GM12878 (cell line): ENCODE data around the gene MAGEE1. TPM values are rescaled to one million over a fixed set of nuclear protein-coding genes. Genes with fewer than 3 reads are reported as not detected.

ENCODE experiments used
- ATAC-seq: fragments of 200-7000 bp; cut with Tn5 transposase; 3 replicates; pipeline ENCODE4 v1.9.1; 2020; ENCODE audit warnings: mild to moderate bottlenecking, moderate library complexity
- BruUV-seq: library from RNA; stranded (reverse); fragments of 400-500 nt; replicated peaks from 2 replicates; lab custom pipeline; 2021; lab: Mats Ljungman, UMichigan
- CTCF ChIA-PET: fragments of 300-600 bp; sonication (Branson Sonifier 250); formaldehyde crosslinking; extraction: SDS; loops from one replicate; lab custom pipeline; 2021; ENCODE audit warnings: inconsistent platforms; lab: Yijun Ruan, JAX
- POLR2A ChIA-PET: fragments of 350-600 bp; formaldehyde crosslinking; extraction: SDS; loops from one replicate; lab custom pipeline; 2021; ENCODE audit warnings: inconsistent platforms; lab: Charles Lee
- RAD21 ChIA-PET: fragments of 300-600 bp; sonication (Branson Sonifier 250); formaldehyde crosslinking; loops from one replicate; lab custom pipeline; 2023; ENCODE audit warnings: antibody characterized with exemption; ENCODE audit not compliant: unreplicated experiment; lab: Charles Lee
- SMC1A ChIA-PET: fragments of 300-600 bp; sonication (Branson Sonifier 250); formaldehyde crosslinking; loops from one replicate; lab custom pipeline; 2023; ENCODE audit not compliant: unreplicated experiment, uncharacterized antibody; lab: Charles Lee
- DNase-seq: peaks from one replicate; pipeline ENCODE4 v3.0.0-alpha.2; 2011; ENCODE audit warnings: low read depth, low spot score
- FAIRE-seq: peaks from 3 replicates; lab custom pipeline; 2011; peaks lifted over from hg19 to GRCh38; lab: Jason Lieb, UNC
- H2AFZ ChIP-seq: 2 replicates; pipeline ENCODE4 v1.6.0; 2011; ENCODE audit warnings: low read depth, low read length, control low read depth; ENCODE audit not compliant: control insufficient read depth
- H3K27ac ChIP-seq: 2 replicates; pipeline ENCODE4 v1.5.1; 2011; ENCODE audit warnings: control low read depth; ENCODE audit not compliant: control insufficient read depth, insufficient read depth
- H3K27me3 ChIP-seq, 2 experiments: replicated peaks in 1 of 2; 2 replicates each; pipeline versions ENCODE4 v1.6.0 to v1.6.1; 2011; ENCODE audit warnings: low read length in 1 of 2; ENCODE audit not compliant: control insufficient read depth in 2 of 2, insufficient read depth in 2 of 2
- H3K36me3 ChIP-seq, 2 experiments: 2 replicates each; pipeline ENCODE4 v1.5.1; 2011; ENCODE audit warnings: low read length in 1 of 2; ENCODE audit not compliant: control insufficient read depth in 2 of 2, insufficient read depth in 2 of 2
- H3K4me1 ChIP-seq: 2 replicates; pipeline ENCODE4 v1.6.1; 2011; ENCODE audit warnings: mild to moderate bottlenecking, low read length, moderate library complexity, mixed read lengths; ENCODE audit not compliant: control insufficient read depth, insufficient read depth
- H3K4me2 ChIP-seq: 2 replicates; pipeline ENCODE4 v1.6.0; 2011; ENCODE audit warnings: control low read depth; ENCODE audit not compliant: control insufficient read depth, insufficient read depth
- H3K4me3 ChIP-seq: fragments of 200-600 bp; sonication (generic); 2 replicates; pipeline ENCODE4 v1.5.1; 2016
- H3K79me2 ChIP-seq: 2 replicates; pipeline ENCODE4 v1.6.0; 2011; ENCODE audit warnings: low read length; ENCODE audit not compliant: control insufficient read depth, insufficient read depth
- H3K9ac ChIP-seq: 2 replicates; pipeline ENCODE4 v1.8.0; 2011; ENCODE audit warnings: low read length, control low read depth, mixed read lengths; ENCODE audit not compliant: control insufficient read depth, insufficient read depth
- H3K9me3 ChIP-seq: replicated peaks from 3 replicates; pipeline ENCODE4 v1.5.1; 2011; ENCODE audit warnings: mild to moderate bottlenecking, low read length; ENCODE audit not compliant: control insufficient read depth, insufficient read depth
- H4K20me1 ChIP-seq: 2 replicates; pipeline ENCODE4 v1.6.0; 2011; ENCODE audit not compliant: control insufficient read depth, insufficient read depth
- CTCF ChIP-seq, 3 experiments: IDR thresholded peaks in 2 of 3; conservative IDR thresholded peaks in 1 of 3; 2 replicates each; pipeline ENCODE4 v1.5.1; 2011; ENCODE audit warnings: low read depth in 3 of 3, low read length in 3 of 3, mild to moderate bottlenecking in 3 of 3, control low read depth in 2 of 3, moderate library complexity in 2 of 3, inconsistent platforms in 1 of 3, mixed read lengths in 1 of 3; ENCODE audit not compliant: control insufficient read depth in 2 of 3, insufficient read depth in 1 of 3; ENCODE audit errors: extremely low read depth in 1 of 3
- E2F4 ChIP-seq: IDR thresholded peaks from 2 replicates; pipeline ENCODE4 v1.6.1; 2012; ENCODE audit warnings: low read depth, low read length, improper control_type of control experiment
- HDGF ChIP-seq: fragments of 450-650 bp; IDR thresholded peaks from 2 replicates; pipeline ENCODE4 v1.6.1; 2016; ENCODE audit warnings: antibody characterized with exemption
- IRF4 ChIP-seq: IDR thresholded peaks from 2 replicates; pipeline ENCODE4 v1.6.1; 2011; ENCODE audit warnings: low read depth, low read length
- JUND ChIP-seq: IDR thresholded peaks from 2 replicates; pipeline ENCODE4 v1.6.1; 2012; ENCODE audit warnings: low read depth, mild to moderate bottlenecking, low read length, improper control_type of control experiment, moderate library complexity
- TBL1XR1 ChIP-seq: IDR thresholded peaks from 2 replicates; pipeline ENCODE4 v1.6.1; 2012; ENCODE audit warnings: low read depth, low read length, improper control_type of control experiment
- TCF12 ChIP-seq: IDR thresholded peaks from 2 replicates; pipeline ENCODE4 v1.6.1; 2011; ENCODE audit warnings: low read depth, mild to moderate bottlenecking, low read length
- ZBTB40 ChIP-seq: fragments of 450-650 bp; IDR thresholded peaks from 2 replicates; pipeline ENCODE4 v1.6.1; 2016; ENCODE audit warnings: mild to moderate bottlenecking, moderate library complexity, borderline replicate concordance
- WGBS: methylation state at CpG from one replicate; pipeline ENCODE4 v1.1.6; 2016; ENCODE audit warnings: low lambda C conversion rate; ENCODE audit not compliant: insufficient replicate concordance, insufficient coverage; ENCODE audit errors: missing lambda C conversion rate; 5-methylcytosine and 5-hydroxymethylcytosine counted together
- in situ Hi-C: fragments of 300-500 bp; cut with MboI; formaldehyde crosslinking; loops from 9 replicates; pipeline ENCODE4 v1.14.3; 2018; ENCODE audit warnings: mixed read lengths
- intact Hi-C: fragments of 100-400 bp; cut with micrococcal nuclease; formaldehyde crosslinking; loops from one replicate; pipeline ENCODE4 v1.14.2; 2022; ENCODE audit not compliant: unreplicated experiment
- polyA plus RNA-seq, 11 experiments: library from polyadenylated mRNA; depleted of rRNA in 4 of 11; unstranded in 6 of 11; stranded (reverse) in 5 of 11; fragments of >200 nt; fragmentation: Nextera tagmentation in 4 of 11; fragmentation: Illumina TruSeq in 1 of 11; extraction: Ambion mirVana in 4 of 11; extraction: Trizol in 1 of 11; gene quantifications; 1 replicate in 1 of 11; 2 replicates in 10 of 11; pipeline versions ENCODE4 v1.2.1 to v1.2.3, GENCODE V29; 2011 to 2016; ENCODE audit warnings: inconsistent platforms in 2 of 11, missing spikeins in 2 of 11, low read depth in 1 of 11
- total RNA-seq, 4 experiments: library from RNA; depleted of rRNA in 3 of 4; stranded (reverse); fragments of >200 nt in 3 of 4; fragmentation: Illumina TruSeq in 1 of 4; extraction: Trizol in 1 of 4; gene quantifications; 2 replicates each; pipeline versions ENCODE4 v1.2.1 to v1.2.3, GENCODE V29; 2013 to 2021
- TF ChIP-seq, protein P1 (sequence below): fragments of 450-650 bp; IDR thresholded peaks from 2 replicates; pipeline ENCODE4 v1.6.1; 2014; ENCODE audit warnings: mild to moderate bottlenecking
- TF ChIP-seq, protein P2 (sequence below): fragments of 450-650 bp; IDR thresholded peaks from 2 replicates; pipeline ENCODE4 v1.6.1; 2017; ENCODE audit warnings: mild to moderate bottlenecking, low read depth, inconsistent platforms; ENCODE audit not compliant: poor library complexity, severe bottlenecking

Gene MAGEE1
- total and polyA plus RNA-seq, 10 of the 15 experiments (the other 5 are each of a cell fraction or from before 2014, with no cell fraction given), result 0.07 to 4.8 (median 1.0) TPM

DNA sequence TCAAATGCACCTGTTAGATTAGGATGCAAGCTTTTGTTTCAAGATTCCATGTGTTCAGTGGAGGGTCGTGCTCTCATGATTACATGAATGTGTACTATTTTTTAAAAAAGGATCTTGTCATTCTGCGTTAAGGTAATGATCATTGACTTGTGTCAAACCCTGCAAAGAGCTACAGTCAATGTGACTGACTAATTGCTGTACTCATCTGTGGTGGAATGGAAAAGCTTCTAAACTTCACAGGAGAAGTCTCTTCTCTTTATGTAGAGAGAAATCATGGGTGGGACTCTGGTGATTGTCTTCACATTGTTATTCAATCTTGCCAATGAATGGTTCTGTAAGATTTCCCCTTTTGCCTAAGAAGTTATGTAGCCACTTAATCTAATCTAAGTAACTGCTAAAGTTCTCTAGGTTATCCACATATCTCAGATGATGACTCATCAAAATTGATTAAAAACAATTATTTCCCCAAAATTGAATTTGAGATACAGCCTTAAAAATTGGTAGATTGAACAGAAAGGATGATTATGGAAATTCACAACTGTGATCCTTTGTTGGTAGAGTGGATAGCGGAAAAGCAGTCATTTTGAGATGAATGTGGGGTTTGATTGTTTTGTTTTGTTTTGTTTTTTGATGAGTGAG, 6.7 kb downstream of the MAGEE1 start:
- in situ Hi-C loops (no loop called here), intact Hi-C loops (no loop called here)
- H2AFZ ChIP-seq, result no peak overlapping the region
- DNase-seq (no peak), FAIRE-seq (no peak), ATAC-seq (no peak)
- BruUV-seq, result no TSS peak
- H3K27ac ChIP-seq, result no peak overlapping the region
- ChIA-PET SMC1A (no interaction called here), RAD21 (no interaction called here), POLR2A (no interaction called here), CTCF (interaction anchor here (1.5 kb wide), 1 partner anchor 21 kb away, joined by 5 read pairs; no protein-coding TSS in a partner anchor)
- H3K4me2 ChIP-seq, result no peak overlapping the region
- H3K4me3 ChIP-seq, result no peak overlapping the region
- no peak overlapping the region for H3K9ac ChIP-seq
- H3K9me3 ChIP-seq, result no peaks in the 10 kb centered on the region
- no peaks in the 10 kb centered on the region for H3K4me1 ChIP-seq
- 52% methylated on average over 3 of the region's 3 CpGs for WGBS
- no peaks in the 10 kb centered on the region for H3K27me3 ChIP-seq
- no peaks in the 10 kb centered on the region for H3K79me2 ChIP-seq
- H3K36me3 ChIP-seq, result no peaks in the 10 kb centered on the region
- H4K20me1 ChIP-seq, result no peaks in the 10 kb centered on the region
- no peak for TF ChIP-seq CTCF (IDR thresholded peaks at IDR 0.05 in 2 of 3, conservative IDR thresholded peaks at IDR 0.05 in 1 of 3; ENCODE audit: control insufficient read depth in 2 of 3, extremely low read depth in 1 of 3, insufficient read depth in 1 of 3, low read depth in 3 of 3, low read length in 3 of 3)
- no peak for TF ChIP-seq TBL1XR1
- TF ChIP-seq E2F4, result no peak
- TF ChIP-seq ZBTB40, result no peak
- TF ChIP-seq, protein P1, sequence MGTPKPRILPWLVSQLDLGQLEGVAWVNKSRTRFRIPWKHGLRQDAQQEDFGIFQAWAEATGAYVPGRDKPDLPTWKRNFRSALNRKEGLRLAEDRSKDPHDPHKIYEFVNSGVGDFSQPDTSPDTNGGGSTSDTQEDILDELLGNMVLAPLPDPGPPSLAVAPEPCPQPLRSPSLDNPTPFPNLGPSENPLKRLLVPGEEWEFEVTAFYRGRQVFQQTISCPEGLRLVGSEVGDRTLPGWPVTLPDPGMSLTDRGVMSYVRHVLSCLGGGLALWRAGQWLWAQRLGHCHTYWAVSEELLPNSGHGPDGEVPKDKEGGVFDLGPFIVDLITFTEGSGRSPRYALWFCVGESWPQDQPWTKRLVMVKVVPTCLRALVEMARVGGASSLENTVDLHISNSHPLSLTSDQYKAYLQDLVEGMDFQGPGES, result no peak
- TF ChIP-seq JUND, result no peak
- TF ChIP-seq, protein P2, sequence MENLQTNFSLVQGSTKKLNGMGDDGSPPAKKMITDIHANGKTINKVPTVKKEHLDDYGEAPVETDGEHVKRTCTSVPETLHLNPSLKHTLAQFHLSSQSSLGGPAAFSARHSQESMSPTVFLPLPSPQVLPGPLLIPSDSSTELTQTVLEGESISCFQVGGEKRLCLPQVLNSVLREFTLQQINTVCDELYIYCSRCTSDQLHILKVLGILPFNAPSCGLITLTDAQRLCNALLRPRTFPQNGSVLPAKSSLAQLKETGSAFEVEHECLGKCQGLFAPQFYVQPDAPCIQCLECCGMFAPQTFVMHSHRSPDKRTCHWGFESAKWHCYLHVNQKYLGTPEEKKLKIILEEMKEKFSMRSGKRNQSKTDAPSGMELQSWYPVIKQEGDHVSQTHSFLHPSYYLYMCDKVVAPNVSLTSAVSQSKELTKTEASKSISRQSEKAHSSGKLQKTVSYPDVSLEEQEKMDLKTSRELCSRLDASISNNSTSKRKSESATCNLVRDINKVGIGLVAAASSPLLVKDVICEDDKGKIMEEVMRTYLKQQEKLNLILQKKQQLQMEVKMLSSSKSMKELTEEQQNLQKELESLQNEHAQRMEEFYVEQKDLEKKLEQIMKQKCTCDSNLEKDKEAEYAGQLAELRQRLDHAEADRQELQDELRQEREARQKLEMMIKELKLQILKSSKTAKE, result no peak
- no peak for TF ChIP-seq HDGF
- TF ChIP-seq TCF12, result no peak
- TF ChIP-seq IRF4, result no peak
